ENCODE data around the gene RET.

The RET gene

GRCh38 chr10:43170491-43170890 is 93.6 kb downstream of the RET start:
- no peak for DNase-seq (ENCODE audit: low read depth in 2 of 2)

- DNase-seq (ENCODE audit: low read depth in 2 of 2) = no peak
Observed at GRCh38 chr10:43172645-43173044, 95.8 kb downstream of the RET start.

GRCh38 chr10:43173120-43173519 is 96.3 kb downstream of the RET start:
- DNase-seq (ENCODE audit: low read depth in 2 of 2) = no peak

GRCh38 chr10:43174969-43175368 is 98.1 kb downstream of the RET start:
- DNase-seq (ENCODE audit: low read depth in 2 of 2) = no peak

- DNase-seq (ENCODE audit: low read depth in 2 of 2) = no peak
Observed at GRCh38 chr10:43176271-43176670, 99.4 kb downstream of the RET start.

- DNase-seq (ENCODE audit: low read depth in 2 of 2) = no peak
Observed at GRCh38 chr10:43177595-43177994, 100.7 kb downstream of the RET start.
